ENCODE measurements around the gene ADTRP. TPM values are rescaled to one million over a fixed set of nuclear protein-coding genes. Genes with fewer than 3 reads are reported as not detected.

ADTRP gene
- total RNA-seq, 3 donors from 2014 or later, result 0.48 to 2.9 (median 2.6) TPM

GRCh38 chr6:11795403-11795802, 16.8 kb upstream of the ADTRP start:
- TF ChIP-seq CTCF (IDR thresholded peaks at IDR 0.05) (no peak), POLR2AphosphoS5 (IDR thresholded peaks at IDR 0.05) (no peak), POLR2A (IDR thresholded peaks at IDR 0.05) (no peak)
- Histone ChIP-seq H3K36me3 (no peaks in the 10 kb centered on the region), H3K27me3 (no peaks in the 10 kb centered on the region), H3K4me1 (no peaks in the 10 kb centered on the region), H3K9me3 (no peaks in the 10 kb centered on the region), H3K4me3 (no peak overlapping the region), H3K27ac (no peak overlapping the region)
- intact Hi-C loops (cut with DNase I; ENCODE audit: low total_unique reads), result no loop called here
- DNase-seq (ENCODE audit: low spot score in 2 of 2), result no peak

- no peak for DNase-seq (ENCODE audit: low spot score in 2 of 2)
- Histone ChIP-seq H3K9me3 (no peaks in the 10 kb centered on the region), H3K4me1 (no peaks in the 10 kb centered on the region), H3K36me3 (no peaks in the 10 kb centered on the region), H3K27ac (no peak overlapping the region), H3K4me3 (no peak overlapping the region), H3K27me3 (no peaks in the 10 kb centered on the region)
- intact Hi-C loops (cut with DNase I; ENCODE audit: low total_unique reads), result no loop called here
- TF ChIP-seq POLR2A (IDR thresholded peaks at IDR 0.05) (no peak), CTCF (IDR thresholded peaks at IDR 0.05) (no peak), POLR2AphosphoS5 (IDR thresholded peaks at IDR 0.05) (no peak)
Measured at GRCh38 chr6:11793277-11793676, 14.7 kb upstream of the ADTRP start.

GRCh38 chr6:11791354-11792107, 12.9 kb upstream of the ADTRP start:
- no peak overlapping the region for H3K27ac ChIP-seq
- TF ChIP-seq CTCF (IDR thresholded peaks at IDR 0.05) (no peak), POLR2AphosphoS5 (IDR thresholded peaks at IDR 0.05) (no peak), POLR2A (IDR thresholded peaks at IDR 0.05) (no peak)
- H3K4me3 ChIP-seq, result no peak overlapping the region
- H3K27me3 ChIP-seq, result no peaks in the 10 kb centered on the region
- DNase-seq (ENCODE audit: low spot score in 2 of 2), result no peak
- H3K36me3 ChIP-seq, result no peaks in the 10 kb centered on the region
- H3K4me1 ChIP-seq, result no peaks in the 10 kb centered on the region
- intact Hi-C loops (cut with DNase I; ENCODE audit: low total_unique reads), result no loop called here
- H3K9me3 ChIP-seq, result no peaks in the 10 kb centered on the region

GRCh38 chr6:11789744-11790143, 11.1 kb upstream of the ADTRP start:
- no peak for TF ChIP-seq POLR2AphosphoS5 (IDR thresholded peaks at IDR 0.05)
- TF ChIP-seq CTCF (IDR thresholded peaks at IDR 0.05), result no peak
- no peak for TF ChIP-seq POLR2A (IDR thresholded peaks at IDR 0.05)
- DNase-seq (ENCODE audit: low spot score in 2 of 2), result no peak
- intact Hi-C loops (cut with DNase I; ENCODE audit: low total_unique reads), result no loop called here
- no peaks in the 10 kb centered on the region for H3K4me1 ChIP-seq
- H3K9me3 ChIP-seq, result no peaks in the 10 kb centered on the region
- no peaks in the 10 kb centered on the region for H3K27me3 ChIP-seq
- no peaks in the 10 kb centered on the region for H3K36me3 ChIP-seq
- H3K27ac ChIP-seq, result no peak overlapping the region
- no peak overlapping the region for H3K4me3 ChIP-seq

- Histone ChIP-seq H3K4me1 (no peaks in the 10 kb centered on the region), H3K27me3 (no peaks in the 10 kb centered on the region), H3K9me3 (no peaks in the 10 kb centered on the region), H3K36me3 (no peaks in the 10 kb centered on the region), H3K4me3 (no peak overlapping the region), H3K27ac (no peak overlapping the region)
- intact Hi-C loops (cut with DNase I; ENCODE audit: low total_unique reads), result no loop called here
- DNase-seq (ENCODE audit: low spot score in 2 of 2), result no peak
- TF ChIP-seq POLR2AphosphoS5 (IDR thresholded peaks at IDR 0.05) (no peak), CTCF (IDR thresholded peaks at IDR 0.05) (no peak), POLR2A (IDR thresholded peaks at IDR 0.05) (no peak)
Measured at GRCh38 chr6:11788043-11788442, 9.4 kb upstream of the ADTRP start.
